HG02852 (cell line): ENCODE results near the gene PRSS2.
"Not testable (repeated sequence)": the region's sequence is repeated elsewhere in the genome, so short reads cannot be mapped to it uniquely, and the experiment has no call there.

Experiments
- ATAC-seq: cut with Tn5 transposase; IDR thresholded peaks from one replicate; pipeline ENCODE4 v1.9.1; 2021; ENCODE audit warnings: mild to moderate bottlenecking, moderate library complexity; ENCODE audit not compliant: unreplicated experiment

The PRSS2 gene

GRCh38 chr7:142758312-142758711 lies 12.5 kb upstream of the PRSS2 start:
- not testable (repeated sequence) for ATAC-seq

GRCh38 chr7:142759433-142759832 lies 11.3 kb upstream of the PRSS2 start:
- ATAC-seq = no peak

- no peak for ATAC-seq
These were observed 10.6 kb upstream of the PRSS2 start for GRCh38 chr7:142760071-142760642.

- not testable (repeated sequence) for ATAC-seq
These were observed 9.2 kb upstream of the PRSS2 start for GRCh38 chr7:142761606-142762005.

- ATAC-seq = no peak
These were observed 8.7 kb upstream of the PRSS2 start for GRCh38 chr7:142762104-142762503.

- no peak for ATAC-seq
These were observed 3.3 kb upstream of the PRSS2 start for GRCh38 chr7:142767451-142767850.

GRCh38 chr7:142767861-142768260 lies 2.9 kb upstream of the PRSS2 start:
- ATAC-seq = no peak

GRCh38 chr7:142768885-142769284 lies 1.9 kb upstream of the PRSS2 start:
- ATAC-seq = not testable (repeated sequence)

- peak; percentile 95 for ATAC-seq
These were observed 568 bp downstream of the PRSS2 start for GRCh38 chr7:142771353-142771723.

GRCh38 chr7:142772051-142772450 lies 1.3 kb downstream of the PRSS2 start:
- no peak for ATAC-seq

- no peak for ATAC-seq
These were observed 1.9 kb downstream of the PRSS2 start for GRCh38 chr7:142772673-142773072.

- no peak for ATAC-seq
These were observed 2.5 kb downstream of the PRSS2 start for GRCh38 chr7:142773230-142773629.

- ATAC-seq = no peak
These were observed 3.4 kb downstream of the PRSS2 start for GRCh38 chr7:142773937-142774744.

- ATAC-seq = no peak
These were observed 4.1 kb downstream of the PRSS2 start for GRCh38 chr7:142774826-142775225.

GRCh38 chr7:142775351-142776115 lies 4.8 kb downstream of the PRSS2 start:
- ATAC-seq = not testable (repeated sequence)

- ATAC-seq = no peak
These were observed 5.6 kb downstream of the PRSS2 start for GRCh38 chr7:142776206-142776844.

GRCh38 chr7:142776845-142777225 lies 6.1 kb downstream of the PRSS2 start:
- ATAC-seq = not testable (repeated sequence)

- no peak for ATAC-seq
These were observed 6.5 kb downstream of the PRSS2 start for GRCh38 chr7:142777318-142777717.

GRCh38 chr7:142782922-142783900 lies 12.4 kb downstream of the PRSS2 start:
- ATAC-seq = peak; percentile 90

- no peak for ATAC-seq
These were observed 13.3 kb downstream of the PRSS2 start for GRCh38 chr7:142784096-142784495.
